Measurements from ENCODE around the gene SYAP1.
"Not testable (repeated sequence)": the region's sequence is repeated elsewhere in the genome, so short reads cannot be mapped to it uniquely, and the experiment has no call there.

Gene SYAP1

DNA sequence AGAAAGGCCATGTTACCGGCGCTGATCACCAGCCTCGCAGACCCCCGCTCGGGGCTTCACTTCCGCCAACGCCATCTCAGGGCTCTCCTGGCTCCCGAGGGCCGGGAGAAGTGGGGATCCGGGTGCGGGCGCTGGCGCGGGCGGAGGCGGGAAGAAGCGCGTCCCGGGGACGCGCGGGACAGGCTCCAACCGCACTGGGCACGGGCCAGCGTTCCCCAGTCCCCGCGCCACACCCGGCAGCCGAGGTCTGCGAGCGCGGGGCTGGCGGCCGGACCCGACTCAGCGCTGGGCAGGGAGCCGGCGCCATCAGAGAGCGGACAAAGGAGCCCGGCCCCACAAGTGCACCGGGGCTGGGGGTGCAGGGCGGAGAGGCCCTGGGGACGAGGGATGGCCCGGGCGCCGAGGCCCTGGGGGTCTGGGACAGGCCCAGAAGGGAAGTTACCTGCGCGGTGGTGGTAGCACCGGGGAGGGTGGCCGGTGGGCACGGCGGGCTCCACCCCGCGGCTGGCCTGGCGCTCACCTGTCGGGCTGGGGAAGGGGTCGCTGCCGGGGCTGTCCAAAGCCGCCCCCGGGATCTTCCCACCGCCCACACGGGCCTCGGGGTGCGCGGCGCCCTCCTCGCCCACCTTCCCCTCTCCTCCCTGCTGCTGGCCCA lies 7.4 kb upstream of the SYAP1 start:
- TF ChIP-seq, protein P1, sequence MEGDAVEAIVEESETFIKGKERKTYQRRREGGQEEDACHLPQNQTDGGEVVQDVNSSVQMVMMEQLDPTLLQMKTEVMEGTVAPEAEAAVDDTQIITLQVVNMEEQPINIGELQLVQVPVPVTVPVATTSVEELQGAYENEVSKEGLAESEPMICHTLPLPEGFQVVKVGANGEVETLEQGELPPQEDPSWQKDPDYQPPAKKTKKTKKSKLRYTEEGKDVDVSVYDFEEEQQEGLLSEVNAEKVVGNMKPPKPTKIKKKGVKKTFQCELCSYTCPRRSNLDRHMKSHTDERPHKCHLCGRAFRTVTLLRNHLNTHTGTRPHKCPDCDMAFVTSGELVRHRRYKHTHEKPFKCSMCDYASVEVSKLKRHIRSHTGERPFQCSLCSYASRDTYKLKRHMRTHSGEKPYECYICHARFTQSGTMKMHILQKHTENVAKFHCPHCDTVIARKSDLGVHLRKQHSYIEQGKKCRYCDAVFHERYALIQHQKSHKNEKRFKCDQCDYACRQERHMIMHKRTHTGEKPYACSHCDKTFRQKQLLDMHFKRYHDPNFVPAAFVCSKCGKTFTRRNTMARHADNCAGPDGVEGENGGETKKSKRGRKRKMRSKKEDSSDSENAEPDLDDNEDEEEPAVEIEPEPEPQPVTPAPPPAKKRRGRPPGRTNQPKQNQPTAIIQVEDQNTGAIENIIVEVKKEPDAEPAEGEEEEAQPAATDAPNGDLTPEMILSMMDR (IDR thresholded peaks at IDR 0.05): no peak
- no peak for TF ChIP-seq ZFX (IDR thresholded peaks at IDR 0.05; ENCODE audit: borderline replicate concordance)
- H3K27ac ChIP-seq: peak overlapping the region; percentile 58

GRCh38 chrX:16712548-16713155 lies 6.8 kb upstream of the SYAP1 start, which contains the start of gene CTPS2:
Gene CTPS2, minus strand, starts transcription at chrX:16712669. Its CDS starts 9,767 bp downstream, at chrX:16702902.
- TF ChIP-seq, protein P1 (IDR thresholded peaks at IDR 0.05): no peak
- TF ChIP-seq ZFX (IDR thresholded peaks at IDR 0.05; ENCODE audit: borderline replicate concordance): no peak
- peak within 1 kb of the TSS; percentile 58 for H3K27ac ChIP-seq

- no peak overlapping the region for H3K27ac ChIP-seq
- no peak for TF ChIP-seq ZFX (IDR thresholded peaks at IDR 0.05; ENCODE audit: borderline replicate concordance)
- TF ChIP-seq, protein P1 (IDR thresholded peaks at IDR 0.05): no peak
Measured at GRCh38 chrX:16714504-16714903, 4.9 kb upstream of the SYAP1 start.

DNA sequence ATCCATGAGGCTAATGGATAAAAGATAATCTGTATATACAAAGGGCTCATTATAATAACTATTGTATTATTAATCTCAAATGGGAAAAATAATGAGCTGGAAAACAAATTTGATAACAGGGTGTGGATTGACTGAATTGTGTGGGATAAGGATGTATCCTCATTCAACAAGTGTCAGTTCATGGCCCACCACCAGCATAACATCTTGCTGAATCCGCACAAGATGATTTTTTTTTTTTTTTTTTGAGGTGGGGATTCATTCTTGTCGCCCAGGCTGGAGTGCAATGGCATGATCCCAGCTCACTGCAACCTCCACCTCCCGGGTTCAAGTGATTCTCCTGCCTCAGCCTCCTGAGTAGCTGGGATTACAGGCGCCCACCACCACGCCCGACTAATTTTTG lies 3.8 kb upstream of the SYAP1 start:
- not testable (repeated sequence) for H3K27ac ChIP-seq

- H3K27ac ChIP-seq: not testable (repeated sequence)
Measured at GRCh38 chrX:16716451-16716850, 3.0 kb upstream of the SYAP1 start.

DNA sequence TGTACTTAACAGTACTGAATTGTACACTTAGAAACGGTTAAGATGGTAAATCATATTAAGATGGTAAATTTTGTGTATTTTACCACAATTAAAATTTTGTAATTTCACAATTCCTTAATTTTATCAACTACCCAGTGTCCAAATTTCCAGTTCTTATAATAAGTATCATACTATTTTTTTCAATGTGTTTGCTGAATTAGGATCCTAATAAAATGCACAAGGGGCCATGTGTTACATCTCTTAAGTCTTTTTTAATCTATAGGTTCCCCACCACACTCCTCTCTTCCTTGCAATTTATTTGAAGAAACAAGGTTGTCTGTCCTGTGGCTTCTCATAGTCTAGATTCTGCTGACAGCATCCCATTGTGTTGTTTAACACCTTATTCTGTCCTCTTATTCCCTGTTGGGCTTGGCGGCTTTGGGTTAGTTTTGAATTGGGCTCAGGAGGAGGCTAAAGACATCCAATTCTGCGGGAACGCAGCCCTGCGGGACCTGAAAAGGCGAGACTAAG lies 533 bp upstream of the SYAP1 start:
- H3K27ac ChIP-seq: peak overlapping the region; percentile 85
- TF ChIP-seq, protein P1 (IDR thresholded peaks at IDR 0.05): no peak
- no peak for TF ChIP-seq ZFX (IDR thresholded peaks at IDR 0.05; ENCODE audit: borderline replicate concordance)

DNA sequence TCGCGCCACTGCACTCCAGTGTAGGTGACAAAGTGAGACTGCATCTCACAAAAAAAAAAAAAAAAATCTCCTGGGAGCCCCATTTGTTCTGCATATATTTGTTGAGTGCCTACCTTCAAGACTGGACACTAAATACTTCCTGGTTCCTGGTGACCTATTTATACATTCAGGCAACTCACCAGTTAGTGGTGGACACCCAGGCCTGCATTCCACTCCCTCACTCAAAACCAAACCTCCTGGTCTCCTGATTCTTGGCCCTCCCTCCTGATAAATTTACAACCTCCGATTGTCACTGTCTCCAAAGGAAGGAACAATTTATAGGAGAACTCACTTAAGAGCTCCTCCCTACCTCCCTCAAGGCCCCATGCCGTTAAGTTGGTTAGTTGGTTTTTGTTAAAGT lies 3.1 kb downstream of the SYAP1 start:
- H3K27ac ChIP-seq: no peak overlapping the region
- no peak for TF ChIP-seq ZFX (IDR thresholded peaks at IDR 0.05; ENCODE audit: borderline replicate concordance)
- TF ChIP-seq, protein P1 (IDR thresholded peaks at IDR 0.05): no peak

- no peak overlapping the region for H3K27ac ChIP-seq
- no peak for TF ChIP-seq ZFX (IDR thresholded peaks at IDR 0.05; ENCODE audit: borderline replicate concordance)
- TF ChIP-seq, protein P1 (IDR thresholded peaks at IDR 0.05): no peak
Measured at GRCh38 chrX:16725072-16725471, 5.7 kb downstream of the SYAP1 start.

- not testable (repeated sequence) for H3K27ac ChIP-seq
Measured at GRCh38 chrX:16726347-16726988, 7.1 kb downstream of the SYAP1 start.

Measured in 22Rv1 (cell line).